ENCODE results near the gene KIFC1.

- TF ChIP-seq POLR2A (IDR thresholded peaks at IDR 0.05): peak in 1 of 4 donors; percentile 33
- no peak for TF ChIP-seq CTCF (IDR thresholded peaks at IDR 0.05)
Measured at GRCh38 chr6:33424855-33425667, 33.4 kb downstream of the KIFC1 start.
